ENCODE results near the gene FAM174B.

FAM174B gene

GRCh38 chr15:92653366-92653765, 2.2 kb downstream of the FAM174B start:
- Mint-ChIP-seq H3K36me3 (peaks cover 1% of the 10 kb centered on the region), H3K4me1 (peaks cover 18% of the 10 kb centered on the region), H3K4me3 (no peak overlapping the region), H3K27me3 (peaks cover 30% of the 10 kb centered on the region), H3K27ac (no peak overlapping the region), H3K9me3 (no peaks in the 10 kb centered on the region)

DNA sequence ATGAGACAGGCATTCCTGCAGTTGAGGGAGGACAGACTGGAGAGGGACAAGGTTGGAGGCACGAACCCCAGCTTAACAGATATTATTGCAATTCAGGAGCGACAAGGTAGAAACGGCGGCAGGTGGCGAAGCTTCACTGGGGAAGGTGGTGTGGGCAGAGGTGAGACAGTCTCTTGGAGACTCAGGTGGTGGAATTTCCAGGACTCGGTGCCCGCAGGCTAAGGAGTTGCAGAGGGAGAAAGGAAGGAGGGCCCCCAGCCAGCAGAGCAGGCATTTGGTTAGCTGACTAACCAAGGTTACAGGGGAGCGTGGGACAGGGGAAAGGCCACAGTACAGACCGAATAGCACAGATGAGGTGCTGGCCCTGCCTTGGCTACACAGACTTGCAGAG, 3.0 kb downstream of the FAM174B start:
- Mint-ChIP-seq H3K9me3 (no peaks in the 10 kb centered on the region), H3K27me3 (peaks cover 30% of the 10 kb centered on the region), H3K4me1 (peaks cover 18% of the 10 kb centered on the region), H3K4me3 (no peak overlapping the region), H3K27ac (no peak overlapping the region), H3K36me3 (peaks cover 1% of the 10 kb centered on the region)

DNA sequence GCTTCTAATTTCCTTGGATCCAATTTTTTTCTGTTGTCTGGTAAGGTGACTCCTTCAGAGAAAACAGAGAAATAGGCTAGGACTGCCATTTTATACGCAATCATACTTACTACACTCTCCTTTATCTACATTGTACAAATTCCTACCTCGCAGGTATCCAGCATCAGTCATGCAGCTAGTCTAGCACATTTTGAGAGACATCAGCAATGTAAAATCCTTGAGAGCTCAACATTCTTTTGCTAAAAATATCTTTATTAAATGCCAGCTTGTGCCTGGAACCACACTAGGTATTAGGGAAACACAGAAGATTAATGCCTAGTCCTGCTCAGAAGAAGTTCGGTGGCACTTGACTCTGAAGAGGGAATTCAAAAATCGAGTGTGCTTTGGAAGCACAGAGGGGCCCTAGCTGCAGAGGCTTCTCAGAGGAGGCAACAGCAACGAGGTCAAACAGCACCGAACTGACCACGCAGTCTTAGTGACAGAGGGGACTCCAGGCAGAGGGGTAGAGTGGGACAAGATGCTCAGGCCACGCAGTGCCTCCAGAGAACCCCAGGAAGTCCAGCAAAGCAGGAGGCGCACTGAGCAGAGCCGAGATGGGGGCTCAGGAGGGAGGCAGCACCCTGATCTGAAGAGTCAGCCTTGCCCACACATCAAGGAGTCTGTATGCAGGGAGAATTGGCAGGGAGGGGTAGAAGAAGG, 3.5 kb downstream of the FAM174B start:
- no peak overlapping the region for H3K4me3 Mint-ChIP-seq
- H3K9me3 Mint-ChIP-seq = no peaks in the 10 kb centered on the region
- H3K27me3 Mint-ChIP-seq = peaks cover 28% of the 10 kb centered on the region
- H3K27ac Mint-ChIP-seq = no peak overlapping the region
- H3K36me3 Mint-ChIP-seq = peaks cover 1% of the 10 kb centered on the region
- peaks cover 18% of the 10 kb centered on the region for H3K4me1 Mint-ChIP-seq

- H3K27ac Mint-ChIP-seq = no peak overlapping the region
- peaks cover 1% of the 10 kb centered on the region for H3K36me3 Mint-ChIP-seq
- H3K4me1 Mint-ChIP-seq = peaks cover 14% of the 10 kb centered on the region
- H3K27me3 Mint-ChIP-seq = peaks cover 20% of the 10 kb centered on the region
- no peak overlapping the region for H3K4me3 Mint-ChIP-seq
- no peaks in the 10 kb centered on the region for H3K9me3 Mint-ChIP-seq
These were observed 4.6 kb downstream of the FAM174B start for GRCh38 chr15:92650966-92651365.

- H3K27me3 Mint-ChIP-seq = peaks cover 18% of the 10 kb centered on the region
- H3K9me3 Mint-ChIP-seq = no peaks in the 10 kb centered on the region
- H3K27ac Mint-ChIP-seq = no peak overlapping the region
- H3K4me1 Mint-ChIP-seq = peaks cover 12% of the 10 kb centered on the region
- no peak overlapping the region for H3K4me3 Mint-ChIP-seq
- peaks cover 1% of the 10 kb centered on the region for H3K36me3 Mint-ChIP-seq
These were observed 5.3 kb downstream of the FAM174B start for GRCh38 chr15:92650256-92650655.

DNA sequence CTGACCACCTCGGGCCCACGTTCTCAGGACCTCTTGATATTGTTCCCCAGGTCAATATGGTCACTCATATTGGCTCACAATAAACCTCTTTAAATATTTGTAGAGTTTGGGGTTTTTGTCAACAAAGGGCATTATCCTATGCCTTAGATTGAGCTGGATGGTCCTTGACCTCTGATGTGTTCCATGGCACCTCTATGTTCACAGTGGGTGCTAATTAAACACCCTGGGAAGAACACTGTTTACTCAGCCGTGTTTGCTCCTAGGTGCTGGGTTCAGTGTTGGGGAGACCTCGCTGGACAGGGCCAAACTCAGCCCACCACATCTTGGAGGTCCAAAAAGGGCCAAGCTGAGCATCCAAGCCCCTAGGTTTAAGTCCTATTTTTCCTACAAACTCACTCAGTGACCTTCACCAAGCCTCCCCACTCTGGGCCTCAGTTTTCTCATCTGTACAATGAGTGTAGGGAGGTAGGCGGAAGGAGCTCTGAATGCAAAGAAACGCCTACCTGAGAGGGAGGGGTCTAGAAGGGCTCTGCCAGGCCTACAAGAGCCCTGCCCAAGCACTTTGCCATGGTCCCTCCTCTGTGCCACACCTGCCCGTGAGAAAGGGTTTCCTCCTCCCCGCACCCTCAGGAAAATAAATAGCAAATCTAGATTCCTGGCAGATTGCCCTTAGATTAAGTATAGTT, 7.2 kb downstream of the FAM174B start:
- no peaks in the 10 kb centered on the region for H3K9me3 Mint-ChIP-seq
- no peak overlapping the region for H3K27ac Mint-ChIP-seq
- H3K27me3 Mint-ChIP-seq = peaks cover 12% of the 10 kb centered on the region
- no peak overlapping the region for H3K4me3 Mint-ChIP-seq
- H3K36me3 Mint-ChIP-seq = no peaks in the 10 kb centered on the region
- peaks cover 4% of the 10 kb centered on the region for H3K4me1 Mint-ChIP-seq

DNA sequence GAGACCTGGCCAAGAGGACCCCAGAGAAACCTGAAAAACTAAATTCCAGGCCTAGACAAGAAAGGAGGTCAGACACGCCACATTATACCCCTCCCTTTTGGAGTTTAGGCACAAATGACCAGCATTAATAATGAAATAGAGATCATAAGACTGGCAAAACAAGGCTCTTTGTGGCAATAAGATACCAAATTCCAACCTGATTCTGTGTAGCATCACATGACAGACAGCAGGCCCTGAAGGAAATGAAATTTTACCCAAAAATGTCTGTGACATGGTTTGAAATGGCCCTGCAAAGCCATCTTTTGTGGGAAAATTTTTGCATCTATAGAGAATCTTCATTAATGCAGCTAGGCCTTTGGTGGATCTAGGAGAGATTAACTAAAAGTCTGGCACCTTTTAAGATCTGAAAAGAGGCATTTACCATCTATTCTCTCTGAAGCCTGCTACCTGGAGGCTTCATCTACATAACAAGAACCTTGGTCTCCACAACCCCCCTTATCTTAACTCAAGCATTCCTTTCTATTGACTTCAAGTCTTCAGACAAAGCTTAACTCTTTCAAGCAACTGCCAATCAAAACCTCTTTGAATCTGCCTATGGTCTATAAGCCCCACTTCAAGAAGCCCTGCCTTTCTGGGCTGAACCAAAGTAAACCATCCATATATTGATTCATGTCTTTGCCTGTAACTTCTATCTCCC, 8.0 kb downstream of the FAM174B start:
- Mint-ChIP-seq H3K4me3 (no peak overlapping the region), H3K4me1 (peaks cover 4% of the 10 kb centered on the region), H3K27me3 (peaks cover 12% of the 10 kb centered on the region), H3K9me3 (peaks cover 2% of the 10 kb centered on the region), H3K27ac (no peak overlapping the region), H3K36me3 (no peaks in the 10 kb centered on the region)

DNA sequence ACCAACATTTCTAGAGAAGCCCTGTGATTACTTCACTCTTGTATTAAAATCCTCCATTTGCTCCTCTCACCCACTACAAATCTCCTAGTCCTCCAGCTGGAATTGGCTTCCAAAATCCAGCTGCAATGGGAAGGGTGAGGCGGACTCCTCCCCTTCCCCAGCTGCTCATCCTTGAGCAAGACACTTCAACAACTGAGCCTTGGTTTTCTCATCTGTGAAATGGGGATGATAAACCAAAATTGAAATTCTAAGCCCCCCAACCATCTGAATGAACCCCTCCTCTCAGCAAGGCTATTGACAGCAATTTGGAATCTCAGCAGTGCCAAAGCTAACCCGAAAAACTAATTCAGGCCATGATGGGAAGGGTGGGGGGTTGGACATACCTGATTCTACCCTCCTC, 9.4 kb downstream of the FAM174B start:
- no peaks in the 10 kb centered on the region for H3K4me1 Mint-ChIP-seq
- peaks cover 4% of the 10 kb centered on the region for H3K27me3 Mint-ChIP-seq
- H3K9me3 Mint-ChIP-seq = peaks cover 10% of the 10 kb centered on the region
- H3K27ac Mint-ChIP-seq = no peak overlapping the region
- no peaks in the 10 kb centered on the region for H3K36me3 Mint-ChIP-seq
- no peak overlapping the region for H3K4me3 Mint-ChIP-seq

DNA sequence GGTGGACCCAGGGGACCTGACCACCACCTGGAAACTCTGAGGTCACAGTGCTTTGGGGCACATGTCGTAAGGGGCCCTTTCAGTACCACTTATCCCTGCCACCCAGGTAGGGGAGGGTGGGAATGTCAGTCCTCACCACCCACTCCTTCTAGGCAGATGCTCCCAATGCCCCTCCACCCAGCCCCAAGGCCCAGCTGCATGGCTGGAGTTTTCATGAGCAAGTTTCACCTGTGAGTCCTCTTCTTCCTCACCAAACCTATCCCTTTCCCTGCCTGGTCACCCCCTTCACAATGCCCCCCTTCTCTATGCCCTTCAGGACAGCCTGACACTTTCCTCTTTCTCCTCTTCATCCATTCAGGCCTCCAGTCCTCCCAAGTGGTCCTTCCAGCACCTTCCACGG, 9.8 kb downstream of the FAM174B start:
- Mint-ChIP-seq H3K36me3 (no peaks in the 10 kb centered on the region), H3K27ac (no peak overlapping the region), H3K9me3 (peaks cover 10% of the 10 kb centered on the region), H3K4me3 (no peak overlapping the region), H3K27me3 (peaks cover 2% of the 10 kb centered on the region), H3K4me1 (no peaks in the 10 kb centered on the region)

- Mint-ChIP-seq H3K9me3 (peaks cover 10% of the 10 kb centered on the region), H3K4me3 (no peak overlapping the region), H3K27me3 (peaks cover 2% of the 10 kb centered on the region)
These were observed 10.4 kb downstream of the FAM174B start for GRCh38 chr15:92645051-92645631.

GRCh38 chr15:92643849-92644815, 11.4 kb downstream of the FAM174B start:
- no peaks in the 10 kb centered on the region for H3K4me1 Mint-ChIP-seq
- no peak overlapping the region for H3K4me3 Mint-ChIP-seq
- peaks cover 5% of the 10 kb centered on the region for H3K36me3 Mint-ChIP-seq
- H3K9me3 Mint-ChIP-seq = peaks cover 17% of the 10 kb centered on the region
- no peak overlapping the region for H3K27ac Mint-ChIP-seq
- H3K27me3 Mint-ChIP-seq = peaks cover 2% of the 10 kb centered on the region

More at GRCh38 chr15:92645051-92645631, 10.4 kb downstream of the FAM174B start:
- Mint-ChIP-seq H3K4me1 (no peaks in the 10 kb centered on the region), H3K36me3 (no peaks in the 10 kb centered on the region), H3K27ac (no peak overlapping the region)

- H3K4me1 Mint-ChIP-seq = peaks cover 3% of the 10 kb centered on the region
- no peak overlapping the region for H3K4me3 Mint-ChIP-seq
- no peak overlapping the region for H3K27ac Mint-ChIP-seq
- peaks cover 5% of the 10 kb centered on the region for H3K36me3 Mint-ChIP-seq
- no peaks in the 10 kb centered on the region for H3K27me3 Mint-ChIP-seq
- H3K9me3 Mint-ChIP-seq = peaks cover 17% of the 10 kb centered on the region
These were observed 16.7 kb downstream of the FAM174B start for GRCh38 chr15:92638709-92639365.

DNA sequence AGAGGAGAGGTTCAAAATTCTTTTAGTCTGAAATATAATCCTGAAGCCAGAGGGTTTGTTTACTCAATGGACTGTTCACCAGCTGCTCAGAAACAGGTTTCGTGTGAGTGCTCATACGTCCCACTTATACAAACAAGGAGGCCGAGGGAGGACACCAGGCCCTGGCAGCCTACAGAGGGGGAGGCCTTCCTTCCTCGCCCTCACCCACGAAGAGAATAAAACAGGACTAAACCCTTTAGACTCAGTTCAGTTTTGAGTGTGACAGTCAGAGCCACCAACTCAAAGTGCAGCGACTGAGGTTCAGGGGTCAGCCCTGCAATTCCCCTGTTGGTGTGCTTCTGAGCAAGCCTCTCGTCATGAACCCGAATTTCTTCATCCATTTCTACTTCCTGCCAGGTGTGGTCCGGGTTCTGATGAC, 17.3 kb downstream of the FAM174B start:
- Mint-ChIP-seq H3K27me3 (no peaks in the 10 kb centered on the region), H3K9me3 (peaks cover 17% of the 10 kb centered on the region), H3K27ac (no peak overlapping the region), H3K4me1 (peaks cover 3% of the 10 kb centered on the region), H3K36me3 (peaks cover 5% of the 10 kb centered on the region), H3K4me3 (no peak overlapping the region)

- Mint-ChIP-seq H3K4me3 (no peak overlapping the region), H3K9me3 (peaks cover 15% of the 10 kb centered on the region), H3K27me3 (no peaks in the 10 kb centered on the region), H3K27ac (no peak overlapping the region), H3K36me3 (peaks cover 5% of the 10 kb centered on the region), H3K4me1 (peaks cover 3% of the 10 kb centered on the region)
These were observed 17.9 kb downstream of the FAM174B start for GRCh38 chr15:92637626-92638025.
